Measurements from ENCODE around the gene TXNDC16.

DNA sequence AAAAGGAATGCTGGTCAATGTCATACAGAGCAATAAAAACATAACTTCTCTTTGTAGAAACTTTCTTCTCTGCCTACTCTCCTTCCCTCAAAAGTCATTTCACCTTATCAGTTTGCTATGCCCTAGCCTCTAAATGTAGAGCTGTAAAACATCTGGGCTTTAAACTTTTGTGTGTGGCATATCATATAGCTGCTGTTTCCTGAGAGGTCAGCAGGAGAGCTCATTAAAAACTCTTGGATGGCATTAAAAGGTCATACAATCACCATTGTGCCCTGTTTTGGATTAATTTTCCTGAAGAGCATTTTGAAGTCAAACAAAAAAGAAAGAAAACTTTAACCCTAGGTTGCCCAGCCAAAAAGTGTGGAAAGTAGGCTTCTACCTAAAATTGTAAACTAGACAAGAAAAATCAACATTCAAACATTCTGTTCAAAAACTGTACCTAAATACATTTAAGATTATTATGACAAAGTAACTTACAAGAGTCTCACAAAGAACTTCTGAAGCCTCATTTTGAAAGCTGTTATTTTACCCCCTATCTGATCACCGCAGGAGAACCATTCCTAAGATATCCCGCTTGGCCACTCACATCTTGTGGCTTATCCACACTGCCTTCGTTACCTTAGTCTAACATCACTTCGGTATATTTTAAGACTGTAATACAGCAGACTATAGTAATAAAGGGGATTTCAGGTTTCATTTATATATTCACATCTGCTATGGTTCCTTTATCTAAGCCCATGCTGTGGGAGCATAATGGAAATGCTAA, 38.1 kb downstream of the TXNDC16 start:
- TF ChIP-seq, protein P1, sequence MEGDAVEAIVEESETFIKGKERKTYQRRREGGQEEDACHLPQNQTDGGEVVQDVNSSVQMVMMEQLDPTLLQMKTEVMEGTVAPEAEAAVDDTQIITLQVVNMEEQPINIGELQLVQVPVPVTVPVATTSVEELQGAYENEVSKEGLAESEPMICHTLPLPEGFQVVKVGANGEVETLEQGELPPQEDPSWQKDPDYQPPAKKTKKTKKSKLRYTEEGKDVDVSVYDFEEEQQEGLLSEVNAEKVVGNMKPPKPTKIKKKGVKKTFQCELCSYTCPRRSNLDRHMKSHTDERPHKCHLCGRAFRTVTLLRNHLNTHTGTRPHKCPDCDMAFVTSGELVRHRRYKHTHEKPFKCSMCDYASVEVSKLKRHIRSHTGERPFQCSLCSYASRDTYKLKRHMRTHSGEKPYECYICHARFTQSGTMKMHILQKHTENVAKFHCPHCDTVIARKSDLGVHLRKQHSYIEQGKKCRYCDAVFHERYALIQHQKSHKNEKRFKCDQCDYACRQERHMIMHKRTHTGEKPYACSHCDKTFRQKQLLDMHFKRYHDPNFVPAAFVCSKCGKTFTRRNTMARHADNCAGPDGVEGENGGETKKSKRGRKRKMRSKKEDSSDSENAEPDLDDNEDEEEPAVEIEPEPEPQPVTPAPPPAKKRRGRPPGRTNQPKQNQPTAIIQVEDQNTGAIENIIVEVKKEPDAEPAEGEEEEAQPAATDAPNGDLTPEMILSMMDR (IDR thresholded peaks at IDR 0.05): no peak
- TF ChIP-seq POLR2A (IDR thresholded peaks at IDR 0.05): no peak
